GM23248 (cell line): Measurements from ENCODE around the gene P2RX3.

Source experiments
- EZH2 ChIP-seq: fragments of 200-600 bp; sonication (generic); IDR thresholded peaks from 2 replicates; pipeline ENCODE4 v1.6.1; 2018; ENCODE audit warnings: antibody characterized with exemption, mild to moderate bottlenecking; ENCODE audit not compliant: insufficient read depth, poor library complexity, severe bottlenecking
- EZH2phosphoT487 ChIP-seq: fragments of 200-600 bp; sonication (generic); IDR thresholded peaks from 2 replicates; pipeline ENCODE4 v1.6.1; 2018; ENCODE audit warnings: antibody characterized with exemption, moderate library complexity, mild to moderate bottlenecking, low read depth; ENCODE audit not compliant: insufficient read depth

DNA sequence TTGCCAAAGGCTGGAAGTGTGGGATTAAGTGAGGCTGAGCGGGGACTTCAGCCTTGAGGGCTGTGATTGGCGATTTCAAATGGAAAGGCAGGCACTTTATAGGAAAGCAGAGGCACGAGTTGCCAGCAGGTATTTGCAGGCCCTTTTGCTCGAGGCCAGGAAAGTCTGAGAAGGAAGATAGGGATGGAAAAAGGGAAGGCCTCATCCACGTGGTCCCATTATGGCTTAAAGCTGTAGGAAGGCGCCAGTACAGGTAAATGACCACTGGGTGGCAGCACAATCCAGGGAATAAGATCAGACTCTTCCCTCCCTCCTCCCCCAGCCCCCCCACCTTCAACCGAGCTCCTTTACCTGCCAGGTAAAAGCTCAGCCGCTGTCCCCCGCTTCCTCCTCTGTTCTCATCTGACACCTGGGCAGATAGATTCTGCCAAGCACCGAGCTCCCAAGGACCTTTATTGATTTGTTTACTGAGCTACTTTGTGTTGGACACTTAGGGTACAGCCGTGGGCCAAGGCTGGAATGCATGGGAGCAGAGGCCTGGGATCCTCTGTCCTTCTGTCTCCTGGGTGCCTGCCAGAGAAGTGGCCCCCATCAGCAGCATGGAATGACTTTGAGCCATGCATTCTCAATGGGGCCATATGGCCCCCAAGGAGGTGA lies 7.5 kb downstream of the P2RX3 start:
- TF ChIP-seq EZH2, result no peak
- no peak for TF ChIP-seq EZH2phosphoT487
